K562 (cell line): Measurements from ENCODE around the gene HPSE2. TPM values are rescaled to one million over a fixed set of nuclear protein-coding genes. Genes with fewer than 3 reads are reported as not detected.

Source experiments
- ATAC-seq: fragments of 200-7000 bp; cut with Tn5 transposase; 3 replicates; pipeline ENCODE4 v1.9.1; 2020; ENCODE audit warnings: moderate library complexity
- BruUV-seq: library from RNA; stranded (reverse); fragments of 400-500 nt; replicated peaks from 2 replicates; lab custom pipeline; 2021; lab: Mats Ljungman, UMichigan
- CTCF ChIA-PET: fragments of 300-600 bp; formaldehyde crosslinking; extraction: SDS; loops from one replicate; lab custom pipeline; 2021; ENCODE audit warnings: low intra/inter-chr PET ratio; lab: Yijun Ruan, JAX
- POLR2A ChIA-PET: fragments of 300-600, 350-650 bp; sonication (Branson Sonifier 250); formaldehyde crosslinking; extraction: SDS; loops from one replicate; lab custom pipeline; 2021; ENCODE audit warnings: antibody characterized with exemption, inconsistent platforms; lab: Yijun Ruan, JAX
- DNase-seq, 4 experiments: peaks; one replicate each; pipeline versions ENCODE4 v3.0.0 to v3.0.0-alpha.2; 2011 to 2018; ENCODE audit warnings: low spot score in 3 of 4, mixed read lengths in 3 of 4; ENCODE audit errors: extremely low read depth in 1 of 4
- FAIRE-seq: peaks from 2 replicates; lab custom pipeline; 2011; peaks lifted over from hg19 to GRCh38; lab: Jason Lieb, UNC
- H2AFZ ChIP-seq: 2 replicates; pipeline ENCODE4 v1.6.0; 2011; ENCODE audit warnings: low read depth, low read length, control low read depth, inconsistent platforms
- H3K27ac ChIP-seq: fragments of 200-600 bp; 3 replicates; pipeline ENCODE4 v1.8.0; 2011; ENCODE audit warnings: low read depth, mild to moderate bottlenecking, control low read depth, inconsistent platforms, low read length, moderate library complexity, mixed read lengths; ENCODE audit errors: extremely low read depth
- H3K27me3 ChIP-seq, 2 experiments: fragments of 300-600 bp in 1 of 2; 2 replicates in 1 of 2; 3 replicates in 1 of 2; pipeline versions ENCODE4 v1.6.0 to v1.8.0; 2011; ENCODE audit warnings: inconsistent platforms in 2 of 2, low read length in 2 of 2, mild to moderate bottlenecking in 1 of 2, mixed read lengths in 1 of 2, moderate library complexity in 1 of 2; ENCODE audit not compliant: control insufficient read depth in 2 of 2, insufficient read depth in 2 of 2
- H3K36me3 ChIP-seq: fragments of 300-600 bp; 3 replicates; pipeline ENCODE4 v1.8.0; 2011; ENCODE audit warnings: mild to moderate bottlenecking, low read length, inconsistent platforms; ENCODE audit not compliant: control insufficient read depth, insufficient read depth
- H3K4me1 ChIP-seq, 2 experiments: fragments of 200-600 bp in 1 of 2; replicated peaks in 1 of 2; 2 replicates in 1 of 2; 3 replicates in 1 of 2; pipeline versions ENCODE4 v1.5.1 to v1.8.0; 2011; ENCODE audit warnings: inconsistent platforms in 2 of 2, low read length in 2 of 2, mild to moderate bottlenecking in 1 of 2, mixed read lengths in 1 of 2, moderate library complexity in 1 of 2; ENCODE audit not compliant: control insufficient read depth in 2 of 2, insufficient read depth in 2 of 2
- H3K4me2 ChIP-seq: 2 replicates; pipeline ENCODE4 v1.6.1; 2011; ENCODE audit warnings: low read length, control low read depth, inconsistent platforms, mixed read lengths; ENCODE audit not compliant: insufficient read depth
- H3K4me3 ChIP-seq: fragments of 200-600 bp; sonication (generic), shearing (Covaris generic); 2 replicates; pipeline ENCODE4 v1.5.1; 2016; ENCODE audit warnings: control low read depth, inconsistent platforms
- H3K79me2 ChIP-seq: fragments of 200-600 bp; 3 replicates; pipeline ENCODE4 v1.8.0; 2011; ENCODE audit warnings: low read length, inconsistent platforms; ENCODE audit not compliant: control insufficient read depth, insufficient read depth
- H3K9ac ChIP-seq, 2 experiments: 2 replicates each; pipeline versions ENCODE4 v1.6.0 to v1.6.1; 2011; ENCODE audit warnings: low read depth in 2 of 2, low read length in 2 of 2, control low read depth in 1 of 2, inconsistent platforms in 1 of 2, mild to moderate bottlenecking in 1 of 2, mixed read lengths in 1 of 2; ENCODE audit not compliant: insufficient read depth in 1 of 2
- H3K9me1 ChIP-seq: one replicate; pipeline ENCODE4 v1.6.0; 2011; ENCODE audit warnings: inconsistent platforms, mild to moderate bottlenecking, low read length, moderate library complexity; ENCODE audit not compliant: control insufficient read depth, insufficient read depth
- H3K9me3 ChIP-seq: replicated peaks from 2 replicates; pipeline ENCODE4 v1.5.1; 2011; ENCODE audit warnings: low read depth, low read length, inconsistent platforms; ENCODE audit not compliant: control insufficient read depth, insufficient read depth
- H4K20me1 ChIP-seq: replicated peaks from 2 replicates; pipeline ENCODE4 v1.6.1; 2011; ENCODE audit warnings: low read length, inconsistent platforms, mixed read lengths; ENCODE audit not compliant: control insufficient read depth, insufficient read depth
- C11orf30 ChIP-seq: fragments of 450-650 bp; IDR thresholded peaks from 2 replicates; pipeline ENCODE4 v1.6.1; 2016; ENCODE audit warnings: low read depth, mild to moderate bottlenecking
- ETV6 ChIP-seq, 3 experiments: fragments of 150-350 bp in 1 of 3; sonication (generic) in 1 of 3; formaldehyde crosslinking in 1 of 3; IDR thresholded peaks; 2 replicates each; pipeline versions ENCODE4 v1.6.1 to v1.8.0; 2014 to 2022; ENCODE audit warnings: borderline replicate concordance in 2 of 3, low read depth in 2 of 3, antibody characterized with exemption in 1 of 3, low read length in 1 of 3, mild to moderate bottlenecking in 1 of 3, missing genetic modification reagents in 1 of 3
- HLTF ChIP-seq: fragments of 450-650 bp; IDR thresholded peaks from 2 replicates; pipeline ENCODE4 v1.6.1; 2016
- IRF9 ChIP-seq: fragments of 450-650 bp; IDR thresholded peaks from 2 replicates; pipeline ENCODE4 v1.6.1; 2016; ENCODE audit warnings: missing biosample characterization, missing genetic modification characterization
- KLF10 ChIP-seq: fragments of 250-450 bp; sonication (Bioruptor Pico); IDR thresholded peaks from 2 replicates; pipeline ENCODE4 v1.6.1; 2021; ENCODE audit warnings: matching md5 sums
- NRF1 ChIP-seq, 2 experiments: fragments of 450-650 bp; IDR thresholded peaks in 1 of 2; conservative IDR thresholded peaks in 1 of 2; 2 replicates each; pipeline ENCODE4 v1.6.1; 2014; ENCODE audit warnings: mild to moderate bottlenecking in 2 of 2
- PHF20 ChIP-seq: fragments of 450-650 bp; IDR thresholded peaks from 2 replicates; pipeline ENCODE4 v1.6.1; 2018; ENCODE audit not compliant: partially characterized antibody
- POLR2G ChIP-seq: fragments of 200-400 bp; formaldehyde crosslinking; IDR thresholded peaks from 2 replicates; pipeline ENCODE4 v1.6.1; 2017; ENCODE audit warnings: low read depth, mild to moderate bottlenecking, antibody characterized with exemption, low read length, moderate library complexity
- SPI1 ChIP-seq: IDR thresholded peaks from 2 replicates; pipeline ENCODE4 v1.6.1; 2011; ENCODE audit warnings: low read depth, low read length, control low read depth, borderline replicate concordance
- TGIF2 ChIP-seq: sonication (generic); formaldehyde crosslinking; IDR thresholded peaks from 2 replicates; pipeline ENCODE4 v1.8.1; 2022; ENCODE audit warnings: mild to moderate bottlenecking, missing genetic modification reagents, moderate library complexity
- ZBTB33 ChIP-seq: sonication (generic); formaldehyde crosslinking; IDR thresholded peaks from 2 replicates; pipeline ENCODE4 v1.8.1; 2023; ENCODE audit warnings: mild to moderate bottlenecking, missing genetic modification reagents
- ZFX ChIP-seq: sonication (generic); formaldehyde crosslinking; IDR thresholded peaks from 2 replicates; pipeline ENCODE4 v1.8.0; 2022; ENCODE audit warnings: mild to moderate bottlenecking, missing genetic modification reagents, moderate library complexity
- ZNF12 ChIP-seq: sonication (generic); formaldehyde crosslinking; IDR thresholded peaks from 2 replicates; pipeline ENCODE4 v1.4.0; 2020; ENCODE audit warnings: mild to moderate bottlenecking, missing genetic modification reagents
- ZNF263 ChIP-seq: sonication (generic); formaldehyde crosslinking; IDR thresholded peaks from 2 replicates; pipeline ENCODE4 v1.8.0; 2022; ENCODE audit warnings: mild to moderate bottlenecking, missing genetic modification reagents, borderline replicate concordance
- WGBS: fragments of 100-300 bp; shearing (Covaris generic); methylation state at CpG from one replicate; pipeline ENCODE4 v1.1.6; 2016; ENCODE audit warnings: low coverage, mixed read lengths; ENCODE audit not compliant: insufficient coverage; ENCODE audit errors: missing lambda C conversion rate; 5-methylcytosine and 5-hydroxymethylcytosine counted together
- in situ Hi-C: fragments of 300-500 bp; cut with MboI; formaldehyde crosslinking; loops from 4 replicates; pipeline ENCODE4 v1.15.0; 2018; ENCODE audit warnings: inconsistent platforms, mixed read lengths
- intact Hi-C: fragments of 100-400 bp; cut with micrococcal nuclease; formaldehyde crosslinking; loops from 2 replicates; pipeline ENCODE4 v1.14.2; 2022
- polyA plus RNA-seq, 8 experiments: library from polyadenylated mRNA; depleted of rRNA in 4 of 8; stranded (reverse) in 5 of 8; unstranded in 3 of 8; fragments of >200 nt; fragmentation: Nextera tagmentation in 2 of 8; fragmentation: Illumina TruSeq in 1 of 8; extraction: Ambion mirVana in 2 of 8; extraction: Trizol in 1 of 8; gene quantifications; 2 replicates each; pipeline versions ENCODE4 v1.2.1 to v1.2.3, GENCODE V29; 2011 to 2014; ENCODE audit warnings: inconsistent platforms in 1 of 8, missing spikeins in 1 of 8
- total RNA-seq, 7 experiments: library from RNA; depleted of rRNA in 6 of 7; stranded (reverse); fragments of >200 nt in 6 of 7; fragmentation: Illumina TruSeq in 2 of 7; extraction: Trizol in 2 of 7; gene quantifications; 2 replicates each; pipeline versions ENCODE4 v1.2.1 to v1.2.3, GENCODE V29; 2011 to 2021; ENCODE audit warnings: low replicate concordance in 1 of 7
- TF ChIP-seq, protein P1 (sequence below), 2 experiments: IDR thresholded peaks; 2 replicates each; pipeline ENCODE4 v1.6.1; 2012; ENCODE audit warnings: improper control_type of control experiment in 2 of 2, low read depth in 2 of 2, low read length in 2 of 2, borderline replicate concordance in 1 of 2

Gene HPSE2
- total and polyA plus RNA-seq, 9 of the 15 experiments (the other 6 are each of a cell fraction or from before 2014, with no cell fraction given): 0.03 to 0.10 (median 0.04) TPM; not detected in 2

- intact Hi-C loops: no loop called here
- Histone ChIP-seq H3K36me3 (peaks cover 24% of the 10 kb centered on the region; the same call in 1 of the 3 replicates), H3K9me1 (no peaks in the 10 kb centered on the region), H3K9me3 (no peaks in the 10 kb centered on the region), H3K4me1 (peaks cover 6 to 28% of the 10 kb centered on the region in 2 experiments; a peak in 4 of 5 replicates), H3K27ac (peak within 1 kb of the TSS; percentile 28; the same call in 1 of the 3 replicates), H3K79me2 (no peaks in the 10 kb centered on the region), H3K4me2 (peak within 1 kb of the TSS; percentile 72), H3K27me3 (no peaks in the 10 kb centered on the region), H2AFZ (peak within 1 kb of the TSS; percentile 80), H4K20me1 (no peaks in the 10 kb centered on the region), H3K9ac (peak within 1 kb of the TSS; percentile 30 to 63; a peak in 3 of 4 replicates), H3K4me3 (peak within 1 kb of the TSS; percentile 30)
- peak; percentile 73 to 83 (median 76) for DNase-seq
- ChIA-PET POLR2A (interaction anchor here (0.6 to 0.9 kb wide), 2 partner anchors 11 to 64 kb away, joined by 3 read pairs; no protein-coding TSS in a partner anchor), CTCF (no interaction called here)
- peak; percentile 65 for FAIRE-seq
- ATAC-seq: peak; percentile 94
- WGBS: 19% methylated on average over 17 of the region's 25 CpGs
- no TSS peak for BruUV-seq
- in situ Hi-C loops: no loop called here
- peak; percentile 27 for TF ChIP-seq PHF20
- peak; percentile 25; the same call in 1 of the 2 replicates for TF ChIP-seq SPI1
- TF ChIP-seq NRF1 (conservative IDR thresholded peaks at IDR 0.05 in 1 of 2, IDR thresholded peaks at IDR 0.05 in 1 of 2): 0 out of 4 replicates have a peak, but pooled peaks of 1 of the 2 experiments have one; percentile 24
- no peak for TF ChIP-seq KLF10 (CRISPR knock-in tag)
- TF ChIP-seq POLR2G: peak; percentile 76
- no peak for TF ChIP-seq C11orf30
- 0 out of 2 replicates have a peak, but pooled peaks have one; percentile 36 for TF ChIP-seq ZBTB33 (CRISPR knock-in tag)
- TF ChIP-seq ZFX (CRISPR knock-in tag): peak; percentile 19; the same call in 1 of the 2 replicates
- TF ChIP-seq, protein P1, sequence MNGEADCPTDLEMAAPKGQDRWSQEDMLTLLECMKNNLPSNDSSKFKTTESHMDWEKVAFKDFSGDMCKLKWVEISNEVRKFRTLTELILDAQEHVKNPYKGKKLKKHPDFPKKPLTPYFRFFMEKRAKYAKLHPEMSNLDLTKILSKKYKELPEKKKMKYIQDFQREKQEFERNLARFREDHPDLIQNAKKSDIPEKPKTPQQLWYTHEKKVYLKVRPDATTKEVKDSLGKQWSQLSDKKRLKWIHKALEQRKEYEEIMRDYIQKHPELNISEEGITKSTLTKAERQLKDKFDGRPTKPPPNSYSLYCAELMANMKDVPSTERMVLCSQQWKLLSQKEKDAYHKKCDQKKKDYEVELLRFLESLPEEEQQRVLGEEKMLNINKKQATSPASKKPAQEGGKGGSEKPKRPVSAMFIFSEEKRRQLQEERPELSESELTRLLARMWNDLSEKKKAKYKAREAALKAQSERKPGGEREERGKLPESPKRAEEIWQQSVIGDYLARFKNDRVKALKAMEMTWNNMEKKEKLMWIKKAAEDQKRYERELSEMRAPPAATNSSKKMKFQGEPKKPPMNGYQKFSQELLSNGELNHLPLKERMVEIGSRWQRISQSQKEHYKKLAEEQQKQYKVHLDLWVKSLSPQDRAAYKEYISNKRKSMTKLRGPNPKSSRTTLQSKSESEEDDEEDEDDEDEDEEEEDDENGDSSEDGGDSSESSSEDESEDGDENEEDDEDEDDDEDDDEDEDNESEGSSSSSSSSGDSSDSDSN (IDR thresholded peaks at IDR 0.05; ENCODE audit: borderline replicate concordance in 1 of 2, low read depth in 2 of 2, low read length in 2 of 2): 0 out of 4 replicates have a peak, but pooled peaks of 1 of the 2 experiments have one; percentile 37
- peak; percentile 21; the same call in 1 of the 2 replicates for TF ChIP-seq ZNF263 (CRISPR knock-in tag)
- no peak for TF ChIP-seq ETV6 (IDR thresholded peaks at IDR 0.05; ENCODE audit: borderline replicate concordance in 1 of 2, low read depth in 2 of 2, low read length in 1 of 2)
- TF ChIP-seq ETV6 (CRISPR knock-in tag; IDR thresholded peaks at IDR 0.05; ENCODE audit: borderline replicate concordance): no peak
- TF ChIP-seq HLTF: 0 out of 2 replicates have a peak, but pooled peaks have one; percentile 35
- TF ChIP-seq IRF9 (tag): no peak
- no peak for TF ChIP-seq ZNF12 (CRISPR knock-in tag)
- TF ChIP-seq TGIF2 (CRISPR knock-in tag): no peak
Measured at GRCh38 chr10:98414932-98415730, 820.5 kb downstream of the HPSE2 start, which contains the start of gene PYROXD2. PYROXD2 (minus strand) TSS chr10:98415182; CDS start chr10:98415135, 47 bp downstream.
